ENCODE measurements around the gene SPTB.

DNA sequence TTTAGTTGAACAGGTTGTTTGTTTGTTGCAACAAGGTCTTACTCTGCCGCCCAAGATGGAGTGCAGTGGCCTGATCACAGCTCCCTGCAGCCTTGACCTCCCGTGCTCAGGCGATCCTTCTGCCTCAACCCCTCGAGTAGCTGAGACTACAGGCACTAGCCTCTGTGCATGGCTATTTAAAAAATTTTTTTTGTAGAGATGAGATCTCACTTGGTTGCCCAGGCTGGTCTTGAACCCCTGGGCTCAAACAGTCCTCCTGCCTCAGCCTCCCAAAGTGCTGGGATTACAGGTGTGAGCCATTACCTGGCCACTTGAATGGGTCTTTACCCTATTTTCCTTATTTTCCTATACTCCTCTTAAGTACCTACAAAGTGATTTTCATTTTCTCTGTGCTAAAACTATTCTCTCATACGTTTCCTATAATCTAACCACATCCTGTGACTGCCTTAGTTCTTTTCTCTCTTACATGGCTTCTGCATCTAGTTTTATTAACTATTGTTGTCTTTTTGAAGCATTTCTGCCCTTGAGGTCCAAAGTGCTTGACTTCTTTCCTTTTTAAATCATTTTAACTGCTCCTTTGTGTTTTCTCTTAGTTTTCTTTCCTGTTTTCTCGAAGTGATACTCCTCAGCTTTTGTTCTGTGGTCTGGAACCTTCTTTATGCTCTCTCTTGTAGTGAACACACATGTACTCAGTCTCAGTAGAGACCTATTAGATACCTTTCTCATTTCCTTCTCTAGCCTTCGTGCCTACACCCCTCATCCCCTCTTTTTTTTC, 48.7 kb upstream of the SPTB start:
- TF ChIP-seq, protein P1, sequence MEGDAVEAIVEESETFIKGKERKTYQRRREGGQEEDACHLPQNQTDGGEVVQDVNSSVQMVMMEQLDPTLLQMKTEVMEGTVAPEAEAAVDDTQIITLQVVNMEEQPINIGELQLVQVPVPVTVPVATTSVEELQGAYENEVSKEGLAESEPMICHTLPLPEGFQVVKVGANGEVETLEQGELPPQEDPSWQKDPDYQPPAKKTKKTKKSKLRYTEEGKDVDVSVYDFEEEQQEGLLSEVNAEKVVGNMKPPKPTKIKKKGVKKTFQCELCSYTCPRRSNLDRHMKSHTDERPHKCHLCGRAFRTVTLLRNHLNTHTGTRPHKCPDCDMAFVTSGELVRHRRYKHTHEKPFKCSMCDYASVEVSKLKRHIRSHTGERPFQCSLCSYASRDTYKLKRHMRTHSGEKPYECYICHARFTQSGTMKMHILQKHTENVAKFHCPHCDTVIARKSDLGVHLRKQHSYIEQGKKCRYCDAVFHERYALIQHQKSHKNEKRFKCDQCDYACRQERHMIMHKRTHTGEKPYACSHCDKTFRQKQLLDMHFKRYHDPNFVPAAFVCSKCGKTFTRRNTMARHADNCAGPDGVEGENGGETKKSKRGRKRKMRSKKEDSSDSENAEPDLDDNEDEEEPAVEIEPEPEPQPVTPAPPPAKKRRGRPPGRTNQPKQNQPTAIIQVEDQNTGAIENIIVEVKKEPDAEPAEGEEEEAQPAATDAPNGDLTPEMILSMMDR (IDR thresholded peaks at IDR 0.05), result no peak
- no peak for TF ChIP-seq ZFX (IDR thresholded peaks at IDR 0.05; ENCODE audit: borderline replicate concordance)
